GM18499 (cell line): Measurements from ENCODE around the gene TNN.

ENCODE experiments used
- ATAC-seq: cut with Tn5 transposase; IDR thresholded peaks from one replicate; pipeline ENCODE4 v1.9.1; 2021; ENCODE audit warnings: moderate number of reproducible peaks; ENCODE audit not compliant: insufficient read depth, unreplicated experiment

Gene TNN

DNA sequence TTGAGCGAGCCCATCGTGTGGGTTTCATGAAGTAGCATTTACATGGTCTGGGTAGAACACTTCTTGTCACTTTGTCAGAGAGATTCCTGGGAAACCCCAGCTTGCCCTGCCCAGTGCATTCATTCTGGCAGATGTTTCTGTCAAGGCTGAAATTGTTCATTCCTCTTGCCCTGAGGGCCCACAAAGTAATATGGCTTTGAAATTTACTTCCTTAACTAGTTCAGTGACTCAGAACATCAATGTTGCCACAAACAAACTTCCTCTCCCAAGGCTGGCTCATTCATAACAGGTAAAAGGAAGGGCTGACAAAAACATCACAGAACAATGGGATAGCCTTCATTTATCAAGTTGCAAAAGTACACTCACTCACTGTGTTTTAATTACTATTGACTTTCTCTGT, 129.9 kb downstream of the TNN start:
- no peak for ATAC-seq
